AG09319 (cell line): ENCODE measurements around the gene CLRN1.

Source experiments
- DNase-seq: peaks from one replicate; pipeline ENCODE4 v3.0.0-alpha.2; 2010; ENCODE audit warnings: low read depth; ENCODE audit errors: extremely low read depth
- TF ChIP-seq, protein P1 (sequence below): IDR thresholded peaks from 2 replicates; pipeline ENCODE4 v1.5.1; 2011; ENCODE audit warnings: low read depth, mild to moderate bottlenecking, inconsistent platforms, low read length, moderate library complexity

The CLRN1 gene, protein sequence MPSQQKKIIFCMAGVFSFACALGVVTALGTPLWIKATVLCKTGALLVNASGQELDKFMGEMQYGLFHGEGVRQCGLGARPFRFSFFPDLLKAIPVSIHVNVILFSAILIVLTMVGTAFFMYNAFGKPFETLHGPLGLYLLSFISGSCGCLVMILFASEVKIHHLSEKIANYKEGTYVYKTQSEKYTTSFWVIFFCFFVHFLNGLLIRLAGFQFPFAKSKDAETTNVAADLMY

DNA sequence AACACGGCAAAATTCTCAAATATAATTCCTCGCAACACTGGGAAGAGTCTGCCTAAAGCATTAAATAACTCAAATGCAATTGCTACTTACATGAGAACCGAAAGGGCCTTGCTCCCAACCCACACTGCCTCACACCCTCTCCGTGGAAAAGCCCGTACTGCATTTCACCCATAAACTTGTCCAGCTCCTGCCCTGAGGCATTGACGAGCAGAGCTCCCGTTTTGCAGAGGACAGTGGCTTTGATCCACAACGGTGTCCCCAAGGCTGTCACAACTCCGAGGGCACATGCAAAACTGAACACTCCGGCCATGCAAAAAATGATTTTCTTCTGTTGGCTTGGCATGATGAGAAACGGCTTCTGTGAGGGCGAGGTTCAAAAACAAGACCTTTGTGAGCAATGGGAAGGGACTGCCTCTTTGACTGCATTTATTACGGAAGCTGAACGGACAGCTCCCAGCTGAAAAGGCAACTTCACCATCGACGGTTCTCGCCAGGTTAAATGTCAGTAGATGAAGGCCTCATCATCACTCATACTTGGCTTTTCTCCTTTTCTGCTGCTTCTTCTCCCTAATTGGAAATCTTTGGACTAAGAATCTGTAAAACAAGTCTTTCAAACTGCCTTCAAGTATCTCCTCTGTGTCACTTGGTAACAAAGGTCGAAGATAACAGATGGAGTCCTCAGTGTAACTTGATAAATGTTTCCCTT is at the start of gene CLRN1:
Gene CLRN1 (minus strand): TSS at position 362 of the 706 bp plus-strand sequence. CDS start 19 bp downstream, at position 343.
- TF ChIP-seq, protein P1, sequence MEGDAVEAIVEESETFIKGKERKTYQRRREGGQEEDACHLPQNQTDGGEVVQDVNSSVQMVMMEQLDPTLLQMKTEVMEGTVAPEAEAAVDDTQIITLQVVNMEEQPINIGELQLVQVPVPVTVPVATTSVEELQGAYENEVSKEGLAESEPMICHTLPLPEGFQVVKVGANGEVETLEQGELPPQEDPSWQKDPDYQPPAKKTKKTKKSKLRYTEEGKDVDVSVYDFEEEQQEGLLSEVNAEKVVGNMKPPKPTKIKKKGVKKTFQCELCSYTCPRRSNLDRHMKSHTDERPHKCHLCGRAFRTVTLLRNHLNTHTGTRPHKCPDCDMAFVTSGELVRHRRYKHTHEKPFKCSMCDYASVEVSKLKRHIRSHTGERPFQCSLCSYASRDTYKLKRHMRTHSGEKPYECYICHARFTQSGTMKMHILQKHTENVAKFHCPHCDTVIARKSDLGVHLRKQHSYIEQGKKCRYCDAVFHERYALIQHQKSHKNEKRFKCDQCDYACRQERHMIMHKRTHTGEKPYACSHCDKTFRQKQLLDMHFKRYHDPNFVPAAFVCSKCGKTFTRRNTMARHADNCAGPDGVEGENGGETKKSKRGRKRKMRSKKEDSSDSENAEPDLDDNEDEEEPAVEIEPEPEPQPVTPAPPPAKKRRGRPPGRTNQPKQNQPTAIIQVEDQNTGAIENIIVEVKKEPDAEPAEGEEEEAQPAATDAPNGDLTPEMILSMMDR = no peak
- DNase-seq = no peak

DNA sequence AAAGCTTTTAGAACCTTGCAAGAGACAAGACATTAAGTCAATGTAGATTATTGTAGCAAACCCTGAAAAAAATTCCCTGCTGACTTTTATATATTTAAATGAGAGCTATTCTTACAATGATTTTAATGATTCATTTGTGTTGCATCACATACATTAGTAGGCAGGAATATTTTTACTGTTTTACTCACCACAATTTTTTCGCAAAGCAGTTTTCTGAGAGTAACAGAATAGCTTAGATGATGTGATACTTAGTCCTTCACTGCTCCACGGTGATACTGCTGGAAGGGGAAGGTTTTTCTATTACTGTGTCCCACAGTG is 43.9 kb upstream of the CLRN1 start:
- TF ChIP-seq, protein P1 = no peak
- no peak for DNase-seq

DNA sequence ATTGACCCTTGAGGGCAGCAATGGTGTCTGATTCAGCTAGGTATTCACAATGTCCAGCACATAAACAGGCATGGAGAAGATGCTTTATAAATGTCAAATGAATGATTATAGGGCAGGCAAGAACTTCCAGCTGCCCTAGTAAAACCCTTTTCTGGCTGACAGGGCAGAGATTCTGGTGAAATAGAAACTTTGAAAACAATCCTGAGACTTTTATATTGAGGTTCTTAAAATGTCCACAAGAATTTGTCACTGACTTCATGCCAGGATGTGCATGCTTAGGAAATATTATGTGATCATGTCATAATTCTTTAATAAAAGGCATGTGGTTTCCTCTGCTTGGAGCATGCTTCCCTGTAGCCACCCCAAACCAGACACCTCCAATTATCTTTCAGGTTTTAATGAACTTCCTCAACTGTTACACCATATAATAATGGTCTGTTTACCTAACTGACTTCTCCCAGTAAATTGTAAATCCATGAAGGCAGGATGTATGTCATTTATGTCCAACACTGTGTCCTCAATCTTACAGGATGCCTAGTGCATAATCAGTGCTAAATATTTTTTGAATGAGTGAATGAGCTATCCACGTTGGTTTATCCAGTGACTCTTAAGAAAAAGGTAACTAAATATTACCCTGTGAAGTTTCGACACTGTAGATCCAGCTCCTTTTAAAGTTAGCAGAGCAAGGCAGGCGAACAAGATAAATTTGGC is 43.4 kb upstream of the CLRN1 start:
- DNase-seq = no peak

DNA sequence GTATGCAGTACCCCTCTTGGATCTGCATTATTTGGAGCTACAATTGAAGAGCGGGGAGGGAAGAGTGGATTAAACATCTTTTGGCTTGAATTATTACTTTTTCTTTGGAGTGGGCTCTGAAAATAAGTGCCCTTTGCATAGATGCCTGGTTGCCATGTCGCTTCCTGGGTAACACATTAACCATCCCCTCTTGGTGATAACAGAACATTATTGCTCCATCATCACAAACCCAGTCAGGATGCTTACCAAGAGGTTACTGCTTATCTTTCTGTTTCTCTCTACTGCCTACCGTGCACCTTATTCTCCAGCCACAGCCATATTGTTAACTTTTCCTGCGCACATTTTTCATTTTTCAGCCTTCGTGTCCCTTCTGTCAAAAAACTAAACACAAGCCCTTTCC is 42.7 kb upstream of the CLRN1 start:
- DNase-seq = no peak
- TF ChIP-seq, protein P1 = no peak

More for the DNA sequence above, 43.4 kb upstream of the CLRN1 start:
- TF ChIP-seq, protein P1 = no peak

DNA sequence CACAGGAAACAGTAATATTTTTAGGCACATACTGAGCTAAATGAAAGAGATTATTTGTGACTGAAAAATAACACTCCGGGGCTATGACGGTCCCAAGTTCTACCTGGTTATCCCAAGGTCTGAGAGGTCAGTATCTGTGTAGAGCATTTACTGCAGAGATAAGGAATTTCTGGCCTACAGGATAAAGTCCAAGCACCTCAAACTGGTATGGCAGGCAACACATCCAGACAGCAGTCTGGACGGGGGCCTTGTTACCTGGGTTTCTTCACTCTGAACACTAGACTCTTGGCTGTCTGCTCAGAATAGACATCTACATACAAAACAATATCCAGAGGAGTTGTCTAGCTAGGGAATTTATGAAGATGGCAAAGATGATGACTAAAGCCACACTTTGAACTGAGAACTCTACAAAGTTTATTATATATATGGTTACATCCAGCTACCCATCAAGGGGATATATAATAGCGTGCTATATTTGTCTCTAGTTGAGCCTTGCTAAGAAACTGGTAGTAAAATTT is 42.0 kb upstream of the CLRN1 start:
- no peak for DNase-seq

DNA sequence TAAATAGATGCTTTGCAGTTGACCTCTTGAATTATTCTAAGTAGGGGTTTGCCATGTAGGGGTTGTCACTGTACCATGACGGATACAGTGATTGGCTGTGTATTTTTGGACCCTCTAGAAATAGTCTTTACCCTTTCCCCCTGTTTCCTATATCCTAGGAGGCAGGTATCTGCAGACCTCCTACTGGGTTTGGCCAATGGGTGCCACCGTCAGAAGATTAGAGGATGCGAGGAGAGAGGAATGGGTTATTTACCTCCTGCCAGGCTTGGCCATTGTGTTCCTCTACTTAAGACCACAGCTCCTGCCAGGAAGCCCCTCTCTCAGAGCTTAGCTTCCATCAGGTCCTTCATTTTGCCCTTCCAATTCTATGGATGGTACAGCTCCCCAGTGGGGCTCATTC is 40.2 kb upstream of the CLRN1 start:
- TF ChIP-seq, protein P1 = no peak
- no peak for DNase-seq

More for the DNA sequence above, 42.0 kb upstream of the CLRN1 start:
- TF ChIP-seq, protein P1 = no peak

DNA sequence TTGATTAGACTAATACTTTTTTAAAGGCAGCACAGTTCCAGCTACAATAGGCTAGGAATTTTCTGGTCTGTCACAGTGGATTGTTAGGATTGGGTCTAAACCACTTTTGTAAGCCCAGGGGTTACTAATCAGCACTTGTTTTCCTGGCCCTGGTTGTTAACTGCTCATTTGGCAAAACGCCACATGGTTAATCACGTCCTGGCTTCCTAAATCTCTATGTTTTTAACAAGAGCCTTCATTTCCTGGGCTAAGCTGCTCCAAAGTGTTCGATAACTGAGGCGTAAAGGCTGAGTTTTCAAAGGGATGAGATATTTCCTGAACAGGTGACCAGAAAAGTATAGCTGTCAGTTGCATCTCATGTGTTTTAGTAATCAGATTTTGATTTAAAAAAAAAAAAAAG is 38.9 kb upstream of the CLRN1 start:
- TF ChIP-seq, protein P1 = no peak
- no peak for DNase-seq
